GM18507 (cell line): ENCODE data around the gene ADGRG1.

Source experiments
- DNase-seq: peaks from one replicate; pipeline ENCODE4 v3.0.0; 2011; ENCODE audit warnings: low read depth; ENCODE audit not compliant: insufficient read length; ENCODE audit errors: extremely low spot score
- FAIRE-seq: peaks from 2 replicates; lab custom pipeline; 2011; peaks lifted over from hg19 to GRCh38; lab: Jason Lieb, UNC

ADGRG1 gene

GRCh38 chr16:57675741-57676551, 47.5 kb downstream of the ADGRG1 start:
- DNase-seq (no peak), FAIRE-seq (no peak)

DNA sequence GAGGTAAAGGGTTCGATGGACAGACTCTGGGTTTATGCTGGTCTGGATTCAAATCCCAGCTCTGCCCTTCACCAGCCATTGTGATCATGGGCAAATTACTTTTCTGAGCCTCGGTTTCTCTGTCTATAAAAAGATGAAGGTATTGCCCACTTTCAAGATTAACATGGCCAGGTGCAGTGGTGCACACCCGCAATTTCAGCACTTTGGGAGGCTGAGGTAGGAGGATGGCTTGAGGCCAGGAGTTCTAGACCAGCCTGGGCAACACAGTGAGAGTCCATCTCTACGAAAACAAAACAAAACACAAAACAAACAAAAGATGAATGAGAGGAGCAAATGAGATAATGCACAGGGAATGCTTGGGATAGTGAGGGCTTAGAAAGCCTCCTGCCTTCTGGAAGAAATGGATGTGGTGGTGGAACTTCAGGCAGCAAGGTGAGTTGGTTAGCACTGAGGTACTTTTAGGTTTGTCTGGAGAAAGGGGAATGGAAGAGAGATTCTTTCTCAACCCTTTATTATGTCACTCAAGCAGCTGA, 48.2 kb downstream of the ADGRG1 start:
- FAIRE-seq (no peak), DNase-seq (no peak)

DNA sequence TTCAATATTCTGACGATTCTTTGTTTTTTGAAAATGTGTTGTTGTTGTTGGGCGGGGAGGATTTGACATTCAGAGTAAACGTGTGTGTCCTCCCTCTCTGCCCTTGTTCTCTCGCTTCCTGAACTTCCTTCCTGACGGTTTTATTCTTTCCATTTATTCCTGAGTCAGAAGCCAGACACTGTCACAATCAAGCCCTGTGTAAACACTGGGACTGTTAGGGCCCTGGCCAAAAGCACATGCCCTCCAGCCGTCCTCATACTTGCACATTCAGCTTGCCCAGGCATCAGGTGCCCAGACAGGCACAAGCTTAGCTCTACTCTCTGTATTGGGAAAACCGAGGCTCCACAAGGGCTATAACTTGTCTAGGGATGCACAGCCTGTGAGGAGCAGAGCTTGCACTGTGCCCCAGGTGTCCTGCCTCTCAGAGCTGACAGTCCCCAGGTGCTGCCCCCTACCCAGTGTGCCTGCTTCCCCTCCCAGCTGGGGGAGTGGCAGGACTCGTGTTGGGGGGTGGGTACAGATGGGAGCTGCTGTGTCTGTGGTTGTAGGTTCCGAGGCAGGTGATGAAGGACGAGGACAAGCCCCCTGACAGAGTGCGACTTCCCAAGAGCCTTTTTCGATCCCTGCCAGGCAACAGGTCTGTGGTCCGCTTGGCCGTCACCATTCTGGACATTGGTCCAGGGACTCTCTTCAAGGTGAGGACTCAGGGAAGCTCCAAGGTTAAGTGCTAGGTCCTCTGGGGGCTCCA, 49.4 kb downstream of the ADGRG1 start:
- DNase-seq = no peak
- no peak for FAIRE-seq

DNA sequence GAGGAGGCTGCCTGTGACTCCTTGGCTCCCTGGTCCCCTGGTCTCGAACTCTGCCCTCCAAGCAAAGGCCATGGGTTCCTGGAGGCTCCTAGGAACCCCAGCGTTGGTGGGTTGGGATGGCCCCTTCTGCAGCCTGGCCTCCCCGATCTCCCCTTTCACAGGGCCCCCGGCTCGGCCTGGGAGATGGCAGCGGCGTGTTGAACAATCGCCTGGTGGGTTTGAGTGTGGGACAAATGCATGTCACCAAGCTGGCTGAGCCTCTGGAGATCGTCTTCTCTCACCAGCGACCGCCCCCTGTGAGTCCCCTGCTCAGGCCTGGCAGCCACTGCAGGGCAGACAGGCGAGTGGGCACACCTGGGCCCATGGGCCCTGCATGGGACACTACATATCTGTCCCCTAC, 50.6 kb downstream of the ADGRG1 start:
- DNase-seq (no peak), FAIRE-seq (no peak)

DNA sequence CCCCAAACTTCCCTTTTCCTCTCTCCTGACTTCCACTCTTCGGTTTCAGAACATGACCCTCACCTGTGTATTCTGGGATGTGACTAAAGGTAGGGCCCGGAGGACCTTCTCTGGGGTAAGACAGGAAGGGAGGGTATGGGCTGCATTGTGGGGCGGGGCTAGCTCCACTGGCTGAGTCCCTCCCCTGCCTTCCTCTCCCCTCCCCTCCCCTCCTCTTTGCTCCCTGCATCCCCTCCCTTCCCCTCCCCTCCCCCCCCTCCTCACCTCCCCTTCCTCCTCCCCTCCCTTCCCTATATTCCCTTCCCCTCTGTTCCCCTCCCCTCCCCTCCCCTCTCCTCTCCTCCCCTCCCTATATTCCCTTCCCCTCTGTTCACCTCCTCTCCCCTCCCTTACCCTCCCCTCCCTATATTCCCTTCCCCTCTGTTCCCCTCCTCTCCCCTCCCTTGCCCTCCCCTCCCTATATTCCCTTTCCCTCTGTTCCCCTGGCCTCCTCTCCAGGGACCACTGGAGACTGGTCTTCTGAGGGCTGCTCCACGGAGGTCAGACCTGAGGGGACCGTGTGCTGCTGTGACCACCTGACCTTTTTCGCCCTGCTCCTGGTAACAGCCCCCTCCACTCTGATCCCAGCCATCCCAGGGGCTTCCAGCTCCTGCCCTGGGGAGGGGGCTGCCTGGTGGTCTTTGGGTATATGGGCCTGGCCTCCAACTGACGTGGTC, 51.5 kb downstream of the ADGRG1 start:
- DNase-seq (no peak), FAIRE-seq (no peak)

DNA sequence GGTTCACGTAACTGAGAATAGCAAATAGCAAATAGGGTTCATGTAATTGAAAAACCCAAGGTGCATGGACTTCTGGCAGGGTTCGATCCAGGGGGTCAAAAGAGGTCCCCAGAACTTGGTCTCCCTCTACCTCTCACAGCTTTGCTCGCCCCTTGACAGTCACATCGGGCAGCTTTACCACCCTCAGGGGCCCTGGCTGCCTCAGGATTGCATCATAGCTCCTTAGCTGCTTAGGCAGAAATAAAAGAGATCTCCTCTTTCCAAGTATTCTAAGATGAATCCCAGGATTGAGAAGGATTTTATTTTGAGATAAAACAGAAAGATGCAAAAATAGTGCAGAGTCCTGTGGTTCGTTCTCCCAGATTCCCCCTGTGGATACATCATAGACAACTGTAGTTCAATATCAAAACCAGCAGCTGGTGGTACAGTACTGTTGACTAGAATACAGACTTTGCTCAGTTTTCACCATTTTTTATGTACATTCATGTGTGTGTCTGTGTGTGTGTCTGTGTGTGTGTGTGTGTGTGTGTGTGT, 52.5 kb downstream of the ADGRG1 start:
- DNase-seq (no peak), FAIRE-seq (no peak)

GRCh38 chr16:57681950-57682728, 53.7 kb downstream of the ADGRG1 start:
- FAIRE-seq (no peak), DNase-seq (no peak)

DNA sequence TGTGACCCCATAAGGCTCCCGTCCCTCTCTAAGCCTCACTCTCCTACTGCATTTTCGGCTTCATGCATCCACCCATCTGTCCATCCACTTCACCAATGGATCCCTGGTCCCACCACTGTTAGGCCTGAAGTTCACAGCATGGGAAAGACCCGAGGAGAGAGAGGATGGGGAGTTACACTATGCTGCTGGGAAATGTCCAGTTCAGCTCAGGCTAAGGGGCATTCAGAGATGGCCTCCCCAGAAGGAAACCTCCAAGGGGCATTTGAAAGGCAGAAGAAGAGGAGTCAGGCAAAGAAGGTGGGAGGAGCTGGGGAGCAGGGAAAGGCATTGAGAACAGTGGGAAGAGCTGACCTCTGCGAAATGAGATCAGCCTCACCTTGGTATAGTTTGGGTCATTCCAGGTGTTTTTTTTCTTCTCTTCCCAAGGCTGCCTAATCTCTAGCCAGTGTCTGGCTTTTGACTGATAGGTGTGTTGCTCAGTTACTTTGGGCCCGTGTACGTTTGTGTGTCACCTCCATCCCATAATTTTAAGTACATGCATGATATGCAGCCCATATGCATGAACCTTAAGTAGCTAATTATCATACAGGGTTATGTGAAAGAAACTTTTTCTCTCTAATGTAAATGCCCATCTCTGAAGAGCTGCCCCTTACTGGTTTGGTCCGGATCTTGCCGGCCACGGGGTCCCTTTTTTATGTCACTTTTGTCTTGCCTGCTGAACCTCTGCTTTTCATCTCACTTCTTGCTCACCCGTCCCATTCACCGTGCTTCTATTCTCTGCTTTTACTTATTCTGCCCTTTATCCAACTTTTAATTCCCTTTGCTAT, 54.6 kb downstream of the ADGRG1 start:
- FAIRE-seq (no peak), DNase-seq (no peak)

- DNase-seq (no peak), FAIRE-seq (no peak)
Observed at GRCh38 chr16:57683636-57684545, 55.5 kb downstream of the ADGRG1 start.

DNA sequence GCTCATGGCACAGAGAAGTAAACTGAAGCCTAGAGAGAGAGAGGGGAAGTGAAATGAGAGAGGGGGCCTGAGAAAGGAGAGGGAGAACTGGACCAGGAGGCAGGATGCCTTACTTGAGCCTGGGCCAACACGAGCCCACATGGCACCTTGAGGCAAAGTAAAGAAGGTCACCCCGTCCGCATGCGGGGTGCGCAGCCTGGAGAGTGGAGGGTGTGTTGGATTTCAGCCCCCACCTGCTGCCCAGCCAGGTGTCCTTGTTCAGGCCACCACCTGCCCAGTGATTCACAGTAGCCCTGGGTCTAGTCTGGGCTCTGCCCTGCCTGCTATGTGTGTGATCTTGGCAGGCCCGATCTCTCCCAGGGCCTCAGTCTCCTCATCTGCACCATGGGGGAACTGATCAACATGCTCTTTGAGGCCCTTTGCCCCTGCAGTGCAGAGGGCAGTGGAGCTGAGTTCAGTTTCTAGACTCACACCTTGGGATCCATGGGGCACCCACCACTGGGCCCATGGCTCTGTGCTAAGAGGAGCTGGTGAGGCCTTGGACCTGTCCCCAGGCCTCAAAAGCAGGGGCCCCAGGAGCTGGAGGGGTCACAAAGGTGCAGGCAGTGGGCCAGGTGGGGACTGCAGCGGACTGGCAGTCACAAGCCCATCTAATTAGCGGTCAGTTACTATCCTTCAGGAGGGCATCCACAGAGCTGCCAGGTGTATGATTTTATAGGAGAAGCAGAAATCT, 56.4 kb downstream of the ADGRG1 start:
- FAIRE-seq = no peak

DNA sequence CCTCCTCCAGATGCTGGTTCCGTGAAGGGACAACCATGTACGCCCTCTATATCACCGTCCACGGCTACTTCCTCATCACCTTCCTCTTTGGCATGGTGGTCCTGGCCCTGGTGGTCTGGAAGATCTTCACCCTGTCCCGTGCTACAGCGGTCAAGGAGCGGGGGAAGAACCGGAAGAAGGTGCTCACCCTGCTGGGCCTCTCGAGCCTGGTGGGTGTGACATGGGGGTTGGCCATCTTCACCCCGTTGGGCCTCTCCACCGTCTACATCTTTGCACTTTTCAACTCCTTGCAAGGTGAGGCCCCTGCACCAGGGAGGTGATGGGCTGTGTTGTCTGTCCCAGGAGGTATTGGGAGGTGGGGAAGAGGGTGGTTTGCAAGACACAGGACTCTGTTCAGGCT, 57.2 kb downstream of the ADGRG1 start:
- FAIRE-seq = no peak
- no peak for DNase-seq

More for the DNA sequence above, 56.4 kb downstream of the ADGRG1 start:
- no peak for DNase-seq

DNA sequence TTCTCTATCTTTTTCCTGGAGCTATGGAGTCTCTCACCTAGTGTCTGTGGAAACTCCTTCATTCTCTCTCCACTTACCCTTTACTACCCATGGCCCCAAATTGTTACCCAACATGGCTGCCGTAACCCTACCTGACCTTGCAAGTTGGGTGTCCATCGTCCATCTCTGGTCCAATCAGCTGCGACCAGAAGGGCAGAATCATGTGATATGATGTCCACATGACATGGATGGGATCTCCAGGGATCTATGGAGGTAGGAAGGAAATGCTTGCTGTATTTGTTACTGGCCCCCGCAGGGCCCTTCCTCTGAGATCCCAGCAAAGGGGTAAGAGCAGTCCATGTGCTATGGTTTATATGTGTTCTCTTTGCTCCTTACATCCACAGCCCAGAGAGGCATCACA, 58.1 kb downstream of the ADGRG1 start:
- DNase-seq = no peak

DNA sequence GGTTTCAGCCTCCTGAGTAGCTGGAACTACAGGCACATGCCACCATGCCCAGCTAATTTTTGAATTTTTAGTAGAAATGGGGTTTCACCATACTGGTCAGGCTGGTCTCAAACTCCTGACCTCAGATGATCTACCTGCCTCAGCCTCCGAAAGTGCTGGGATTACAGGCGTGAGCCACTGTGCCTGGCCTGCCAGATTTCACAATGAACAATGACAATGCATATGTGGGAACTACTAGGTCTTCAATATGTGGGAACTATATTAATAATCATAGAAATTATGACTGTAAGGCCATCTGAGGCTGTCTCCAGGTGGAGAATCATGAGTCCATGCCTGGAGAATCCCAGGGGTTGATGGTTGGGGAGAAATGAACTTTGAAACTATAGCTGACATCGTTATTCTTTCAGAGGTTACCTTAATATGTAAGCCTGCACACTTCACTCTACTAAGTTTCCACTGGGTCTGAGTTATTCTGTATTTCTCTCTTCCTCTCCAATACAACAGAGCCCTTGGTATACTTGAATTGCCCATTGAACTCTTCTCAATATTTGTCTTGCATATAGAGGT, 59.0 kb downstream of the ADGRG1 start:
- DNase-seq = no peak
- FAIRE-seq = no peak

More for the DNA sequence above, 58.1 kb downstream of the ADGRG1 start:
- no peak for FAIRE-seq

- no peak for FAIRE-seq
- DNase-seq = no peak
Observed at GRCh38 chr16:57688487-57688986, 60.1 kb downstream of the ADGRG1 start.

- DNase-seq = no peak
- FAIRE-seq = no peak
Observed at GRCh38 chr16:57688987-57689761, 60.7 kb downstream of the ADGRG1 start.
